H9 (cell line): ENCODE data around the gene PPM1H. TPM values are rescaled to one million over a fixed set of nuclear protein-coding genes. Genes with fewer than 3 reads are reported as not detected.

Experiments
- DNase-seq: peaks from one replicate; pipeline ENCODE4 v3.0.0-alpha.2; 2017
- H2AFZ ChIP-seq: one replicate; pipeline ENCODE4 v1.6.1; 2013; ENCODE audit warnings: mild to moderate bottlenecking, low read length, control low read depth, moderate library complexity
- H2AK5ac ChIP-seq: 2 replicates; pipeline ENCODE4 v1.6.1; 2013; ENCODE audit warnings: low read length, control low read depth, mixed read lengths; ENCODE audit not compliant: insufficient read length
- H2BK120ac ChIP-seq: one replicate; pipeline ENCODE4 v1.6.1; 2013; ENCODE audit warnings: low read depth, mild to moderate bottlenecking, low read length, control low read depth, inconsistent platforms; ENCODE audit not compliant: poor library complexity, severe bottlenecking
- H2BK12ac ChIP-seq: 2 replicates; pipeline ENCODE4 v1.6.1; 2013; ENCODE audit warnings: low read length, control low read depth, mixed read lengths, low read depth; ENCODE audit not compliant: insufficient read length
- H2BK15ac ChIP-seq: 2 replicates; pipeline ENCODE4 v1.6.1; 2013; ENCODE audit warnings: low read depth, low read length, control low read depth
- H2BK20ac ChIP-seq: one replicate; pipeline ENCODE4 v1.6.1; 2013; ENCODE audit warnings: low read depth, mild to moderate bottlenecking, low read length, control low read depth, inconsistent platforms; ENCODE audit not compliant: poor library complexity, severe bottlenecking
- H2BK5ac ChIP-seq: 2 replicates; pipeline ENCODE4 v1.6.1; 2013; ENCODE audit warnings: low read length, control low read depth, mixed read lengths; ENCODE audit not compliant: insufficient read length
- H3K14ac ChIP-seq: 2 replicates; pipeline ENCODE4 v1.6.1; 2013; ENCODE audit warnings: low read length, control low read depth; ENCODE audit not compliant: insufficient read depth
- H3K18ac ChIP-seq: 2 replicates; pipeline ENCODE4 v1.6.1; 2013; ENCODE audit warnings: low read depth, mild to moderate bottlenecking, mixed read lengths, low read length, control low read depth; ENCODE audit not compliant: insufficient read length
- H3K23ac ChIP-seq: 2 replicates; pipeline ENCODE4 v1.6.1; 2013; ENCODE audit warnings: low read length, control low read depth, mixed read lengths, low read depth; ENCODE audit not compliant: insufficient read length
- H3K23me2 ChIP-seq: 2 replicates; pipeline ENCODE4 v1.6.1; 2013; ENCODE audit warnings: low read depth, mild to moderate bottlenecking, mixed read lengths, low read length, control low read depth; ENCODE audit not compliant: insufficient read length, poor library complexity, severe bottlenecking
- H3K27ac ChIP-seq: 2 replicates; pipeline ENCODE4 v1.5.1; 2013; ENCODE audit warnings: low read length, control low read depth, mixed read lengths, low read depth; ENCODE audit not compliant: insufficient read length
- H3K27me3 ChIP-seq: 2 replicates; pipeline ENCODE4 v1.6.1; 2013; ENCODE audit warnings: low read length, control low read depth, inconsistent platforms; ENCODE audit not compliant: insufficient read depth
- H3K4ac ChIP-seq: 2 replicates; pipeline ENCODE4 v1.6.1; 2013; ENCODE audit warnings: low read depth, mild to moderate bottlenecking, control low read depth, inconsistent platforms, low read length, moderate library complexity
- H3K4me1 ChIP-seq: 2 replicates; pipeline ENCODE4 v1.6.1; 2013; ENCODE audit warnings: low read length, control low read depth, inconsistent platforms; ENCODE audit not compliant: insufficient read depth
- H3K4me2 ChIP-seq: 2 replicates; pipeline ENCODE4 v1.6.1; 2013; ENCODE audit warnings: low read length, control low read depth, mixed read lengths; ENCODE audit not compliant: insufficient read length, insufficient read depth
- H3K56ac ChIP-seq: 2 replicates; pipeline ENCODE4 v1.6.1; 2013; ENCODE audit warnings: low read depth, mild to moderate bottlenecking, mixed read lengths, low read length, control low read depth; ENCODE audit not compliant: insufficient read length
- H3K79me1 ChIP-seq: 2 replicates; pipeline ENCODE4 v1.6.1; 2013; ENCODE audit warnings: low read depth, mild to moderate bottlenecking, moderate library complexity, low read length, control low read depth, inconsistent platforms; ENCODE audit not compliant: insufficient read depth, poor library complexity, severe bottlenecking
- H3K79me2 ChIP-seq: 2 replicates; pipeline ENCODE4 v1.6.1; 2013; ENCODE audit warnings: low read length, control low read depth, inconsistent platforms; ENCODE audit not compliant: insufficient read depth
- H3K9ac ChIP-seq: 2 replicates; pipeline ENCODE4 v1.6.1; 2013; ENCODE audit warnings: low read length, control low read depth, mixed read lengths; ENCODE audit not compliant: insufficient read length; ENCODE audit errors: extremely low read depth
- H3K9me3 ChIP-seq: one replicate; pipeline ENCODE4 v1.6.1; 2013; ENCODE audit warnings: low read depth, low read length, inconsistent platforms; ENCODE audit not compliant: control insufficient read depth
- H3T11ph ChIP-seq: one replicate; pipeline ENCODE4 v1.6.1; 2013; ENCODE audit warnings: mild to moderate bottlenecking, low read length, control low read depth, inconsistent platforms
- H4K20me1 ChIP-seq: one replicate; pipeline ENCODE4 v1.6.1; 2013; ENCODE audit not compliant: control insufficient read depth, insufficient read length, insufficient read depth
- H4K5ac ChIP-seq: 2 replicates; pipeline ENCODE4 v1.6.1; 2013; ENCODE audit warnings: low read depth, mild to moderate bottlenecking, mixed read lengths, low read length, control low read depth; ENCODE audit not compliant: insufficient read length
- H4K8ac ChIP-seq: replicated peaks from 2 replicates; pipeline ENCODE4 v1.6.1; 2013; ENCODE audit warnings: low read length, control low read depth, mixed read lengths, low read depth; ENCODE audit not compliant: insufficient read length
- H4K91ac ChIP-seq: 2 replicates; pipeline ENCODE4 v1.6.1; 2013; ENCODE audit warnings: low read depth, mild to moderate bottlenecking, moderate library complexity, mixed read lengths, low read length, control low read depth; ENCODE audit not compliant: insufficient read length
- H3K27ac Mint-ChIP-seq, 3 experiments: 2 replicates in 2 of 3; 3 replicates in 1 of 3; pipeline ENCODE4 v1.8.0; 2020 to 2021; ENCODE audit warnings: mixed read lengths in 3 of 3, mild to moderate bottlenecking in 1 of 3, moderate library complexity in 1 of 3
- H3K27me3 Mint-ChIP-seq: 2 replicates; pipeline ENCODE4 v1.8.0; 2021; ENCODE audit warnings: low read depth, mild to moderate bottlenecking, moderate library complexity, mixed read lengths
- H3K36me3 Mint-ChIP-seq, 3 experiments: 2 replicates in 2 of 3; 3 replicates in 1 of 3; pipeline ENCODE4 v1.8.0; 2020 to 2021; ENCODE audit warnings: low read depth in 3 of 3, mixed read lengths in 3 of 3; ENCODE audit not compliant: insufficient read depth in 1 of 3
- H3K4me1 Mint-ChIP-seq, 2 experiments: 2 replicates each; pipeline ENCODE4 v1.8.0; 2020; ENCODE audit warnings: mixed read lengths in 2 of 2
- H3K4me3 Mint-ChIP-seq, 2 experiments: 2 replicates in 1 of 2; 3 replicates in 1 of 2; pipeline ENCODE4 v1.8.0; 2020 to 2021; ENCODE audit warnings: mild to moderate bottlenecking in 2 of 2, mixed read lengths in 2 of 2, moderate library complexity in 1 of 2
- H3K9me3 Mint-ChIP-seq, 2 experiments: 2 replicates in 1 of 2; 3 replicates in 1 of 2; pipeline ENCODE4 v1.8.0; 2020; ENCODE audit warnings: mild to moderate bottlenecking in 2 of 2, mixed read lengths in 2 of 2, moderate library complexity in 1 of 2
- WGBS: extraction: QIAGEN DNeasy Blood & Tissue Kit; methylation state at CpG from one replicate; pipeline ENCODE4 v1.1.7; 2013; ENCODE audit warnings: missing lambda C conversion rate, low lambda C conversion rate, mixed read lengths; ENCODE audit not compliant: insufficient read length; ENCODE audit errors: extremely low coverage; 5-methylcytosine and 5-hydroxymethylcytosine counted together
- total RNA-seq: library from RNA; stranded (reverse); gene quantifications from 2 replicates; pipeline ENCODE4 v1.2.1, GENCODE V29; 2021
- TF ChIP-seq, protein P1 (sequence below): fragments of 200-600 bp; sonication (generic); conservative IDR thresholded peaks from 3 replicates; pipeline ENCODE4 v1.8.0; 2021; ENCODE audit warnings: antibody characterized with exemption, mild to moderate bottlenecking

Gene PPM1H
- total RNA-seq, 1 experiment from 2014 or later: 22.1 TPM

DNA sequence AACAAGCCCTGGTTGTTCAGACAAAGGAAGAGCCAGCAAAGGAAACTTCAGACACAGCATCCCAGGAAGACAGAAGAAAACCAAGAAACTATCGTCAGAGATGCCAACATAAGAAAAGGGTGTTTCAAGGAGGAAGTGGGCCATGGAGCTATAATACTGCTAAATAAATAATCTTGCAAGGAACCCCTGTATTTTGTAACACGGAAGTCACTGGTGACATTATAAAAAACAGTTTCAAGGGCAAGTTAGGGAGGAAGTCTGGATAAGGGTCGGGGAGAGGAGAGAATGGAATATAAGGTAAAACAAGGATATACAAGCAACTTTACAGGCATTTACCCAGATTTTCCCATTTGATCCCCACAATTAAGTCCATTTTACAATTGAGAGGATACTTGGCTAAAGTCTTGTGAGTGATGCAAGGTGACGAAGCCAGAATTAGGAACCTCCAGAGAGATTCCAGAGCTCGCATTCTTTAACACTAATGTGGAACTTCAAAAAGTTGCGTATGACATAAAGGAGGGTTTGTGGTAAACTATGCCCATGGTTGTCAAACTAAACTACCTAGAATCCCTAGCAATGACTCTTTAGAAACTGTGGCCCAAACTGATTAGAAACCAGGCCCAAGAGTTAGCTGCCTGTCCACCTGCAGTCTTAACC lies 46.4 kb downstream of the PPM1H start:
- Histone ChIP-seq H3K4me1 (0 out of 2 replicates have a peak, but pooled peaks cover 3% of the 10 kb centered on the region), H3K4ac (no peak overlapping the region), H3K56ac (no peak overlapping the region), H3K4me2 (no peak overlapping the region), H3K23me2 (no peaks in the 10 kb centered on the region), H2BK12ac (no peak overlapping the region), H2BK15ac (no peak overlapping the region), H3K9me3 (no peaks in the 10 kb centered on the region), H3K79me1 (no peaks in the 10 kb centered on the region), H3K14ac (no peak overlapping the region), H4K8ac (no peak overlapping the region), H4K20me1 (no peaks in the 10 kb centered on the region), H2AK5ac (no peak overlapping the region), H2BK120ac (no peak overlapping the region), H3K18ac (no peak overlapping the region), H2AFZ (no peak overlapping the region), H3K79me2 (no peaks in the 10 kb centered on the region), H3K27ac (no peak overlapping the region), H3K27me3 (no peaks in the 10 kb centered on the region), H2BK20ac (no peak overlapping the region), H4K91ac (no peak overlapping the region), H3K9ac (no peak overlapping the region), H3T11ph (no peak overlapping the region), H4K5ac (no peak overlapping the region), H3K23ac (no peak overlapping the region), H2BK5ac (no peak overlapping the region)
- H3K4me3 Mint-ChIP-seq: no peak overlapping the region
- peaks cover 6 to 12% (median 7%) of the 10 kb centered on the region in 3 experiments; a peak in 6 of 7 replicates for H3K36me3 Mint-ChIP-seq
- no peaks in the 10 kb centered on the region for H3K27me3 Mint-ChIP-seq
- H3K4me1 Mint-ChIP-seq: peaks cover 5 to 6% of the 10 kb centered on the region in 2 experiments
- peaks cover 3 to 5% of the 10 kb centered on the region in 2 experiments; a peak in 3 of 5 replicates for H3K9me3 Mint-ChIP-seq
- H3K27ac Mint-ChIP-seq: no peak overlapping the region
- DNase-seq: no peak
- no CpG with 5 or more reads among the region's 6 CpGs for WGBS
- TF ChIP-seq, protein P1, sequence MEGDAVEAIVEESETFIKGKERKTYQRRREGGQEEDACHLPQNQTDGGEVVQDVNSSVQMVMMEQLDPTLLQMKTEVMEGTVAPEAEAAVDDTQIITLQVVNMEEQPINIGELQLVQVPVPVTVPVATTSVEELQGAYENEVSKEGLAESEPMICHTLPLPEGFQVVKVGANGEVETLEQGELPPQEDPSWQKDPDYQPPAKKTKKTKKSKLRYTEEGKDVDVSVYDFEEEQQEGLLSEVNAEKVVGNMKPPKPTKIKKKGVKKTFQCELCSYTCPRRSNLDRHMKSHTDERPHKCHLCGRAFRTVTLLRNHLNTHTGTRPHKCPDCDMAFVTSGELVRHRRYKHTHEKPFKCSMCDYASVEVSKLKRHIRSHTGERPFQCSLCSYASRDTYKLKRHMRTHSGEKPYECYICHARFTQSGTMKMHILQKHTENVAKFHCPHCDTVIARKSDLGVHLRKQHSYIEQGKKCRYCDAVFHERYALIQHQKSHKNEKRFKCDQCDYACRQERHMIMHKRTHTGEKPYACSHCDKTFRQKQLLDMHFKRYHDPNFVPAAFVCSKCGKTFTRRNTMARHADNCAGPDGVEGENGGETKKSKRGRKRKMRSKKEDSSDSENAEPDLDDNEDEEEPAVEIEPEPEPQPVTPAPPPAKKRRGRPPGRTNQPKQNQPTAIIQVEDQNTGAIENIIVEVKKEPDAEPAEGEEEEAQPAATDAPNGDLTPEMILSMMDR: no peak
